CD4-positive, alpha-beta memory T cell (primary cell): ENCODE data around the gene EIF4E1B. TPM values are rescaled to one million over a fixed set of nuclear protein-coding genes. Genes with fewer than 3 reads are reported as not detected.

ENCODE experiments used
- CTCF ChIA-PET: fragments of 350-600 bp; sonication (Branson Sonifier 250); formaldehyde crosslinking; loops from one replicate; lab custom pipeline; 2021; ENCODE audit warnings: inconsistent platforms; ENCODE audit not compliant: partially characterized antibody; lab: Charles Lee
- POLR2A ChIA-PET: fragments of 350-600 bp; sonication (Branson Sonifier 250); formaldehyde crosslinking; loops from one replicate; lab custom pipeline; 2021; ENCODE audit not compliant: partially characterized antibody; lab: Charles Lee
- DNase-seq, 5 donors: peaks; one replicate each; pipeline versions ENCODE4 v3.0.0 to v3.0.0-alpha.2; 2020 to 2022; ENCODE audit warnings: mixed read lengths in 1 of 5
- H3K27ac ChIP-seq: one replicate; pipeline ENCODE4 v1.7.0; 2013; ENCODE audit warnings: low read depth, low read length
- H3K27me3 ChIP-seq: 2 replicates; pipeline ENCODE4 v1.7.0; 2013; ENCODE audit warnings: mild to moderate bottlenecking, low read length, moderate library complexity; ENCODE audit not compliant: insufficient read depth
- H3K36me3 ChIP-seq: 2 replicates; pipeline ENCODE4 v1.7.0; 2013; ENCODE audit warnings: mild to moderate bottlenecking, low read length, moderate library complexity; ENCODE audit not compliant: insufficient read depth
- H3K4me1 ChIP-seq: 2 replicates; pipeline ENCODE4 v1.7.0; 2013; ENCODE audit warnings: mild to moderate bottlenecking, low read length, moderate library complexity; ENCODE audit not compliant: insufficient read depth
- H3K4me3 ChIP-seq, 2 donors: one replicate each; pipeline ENCODE4 v1.7.0; 2013; ENCODE audit warnings: low read length in 2 of 2, mild to moderate bottlenecking in 1 of 2
- H3K9me3 ChIP-seq, 2 donors: one replicate each; pipeline ENCODE4 v1.7.0; 2013; ENCODE audit warnings: low read length in 2 of 2, control low read depth in 1 of 2; ENCODE audit not compliant: control insufficient read depth in 1 of 2
- H3K27ac Mint-ChIP-seq, 7 donors: one replicate each; pipeline ENCODE4 v1.8.0; 2020 to 2021; ENCODE audit warnings: mixed read lengths in 7 of 7, mild to moderate bottlenecking in 6 of 7, inconsistent platforms in 3 of 7, moderate library complexity in 3 of 7
- H3K27me3 Mint-ChIP-seq, 2 donors: one replicate each; pipeline ENCODE4 v1.8.0; 2020 to 2021; ENCODE audit warnings: mixed read lengths in 2 of 2
- H3K36me3 Mint-ChIP-seq, 2 donors: one replicate each; pipeline ENCODE4 v1.8.0; 2020 to 2021; ENCODE audit warnings: mixed read lengths in 2 of 2, inconsistent platforms in 1 of 2, mild to moderate bottlenecking in 1 of 2
- H3K4me1 Mint-ChIP-seq, 4 donors: one replicate each; pipeline ENCODE4 v1.8.0; 2020 to 2021; ENCODE audit warnings: mixed read lengths in 4 of 4, mild to moderate bottlenecking in 1 of 4
- H3K4me3 Mint-ChIP-seq, 8 donors: one replicate each; pipeline ENCODE4 v1.8.0; 2020 to 2021; ENCODE audit warnings: mixed read lengths in 8 of 8, mild to moderate bottlenecking in 7 of 8, moderate library complexity in 6 of 8, inconsistent platforms in 3 of 8
- H3K9me3 Mint-ChIP-seq, 8 donors: one replicate each; pipeline ENCODE4 v1.8.0; 2020 to 2021; ENCODE audit warnings: mixed read lengths in 8 of 8, mild to moderate bottlenecking in 5 of 8, inconsistent platforms in 3 of 8, moderate library complexity in 1 of 8
- intact Hi-C: fragments of 100-400 bp; cut with micrococcal nuclease; formaldehyde crosslinking; loops from one replicate; pipeline ENCODE4 v1.15.1; 2023
- polyA plus RNA-seq, 2 donors: library from polyadenylated mRNA; unstranded; fragments of 300-500 nt; fragmentation: Illumina TruSeq; gene quantifications; one replicate each; pipeline ENCODE4 v1.2.3, GENCODE V29; 2021
- total RNA-seq, 2 experiments: library from RNA; stranded (reverse); gene quantifications; one replicate each; pipeline ENCODE4 v1.2.3, GENCODE V29; 2021

Gene EIF4E1B
- total and polyA plus RNA-seq, 4 experiments from 2014 or later, result not detected

GRCh38 chr5:176692326-176692725 is 61.9 kb downstream of the EIF4E1B start:
- Mint-ChIP-seq H3K4me3 (no peak overlapping the region), H3K27me3 (peaks cover 48 to 59% of the 10 kb centered on the region in 2 donors), H3K4me1 (no peaks in the 10 kb centered on the region), H3K9me3 (peaks cover 0 to 11% (median 1%) of the 10 kb centered on the region in 8 donors), H3K36me3 (peaks cover 0 to 1% of the 10 kb centered on the region in 2 donors), H3K27ac (no peak overlapping the region)
- Histone ChIP-seq H3K36me3 (no peaks in the 10 kb centered on the region), H3K4me3 (no peak overlapping the region), H3K9me3 (no peaks in the 10 kb centered on the region), H3K4me1 (peaks cover 3% of the 10 kb centered on the region), H3K27me3 (no peaks in the 10 kb centered on the region), H3K27ac (no peak overlapping the region)
- no peak for DNase-seq
- intact Hi-C loops, result no loop called here
- POLR2A ChIA-PET, result no interaction called here
- CTCF ChIA-PET, result interaction anchor here (0.8 kb wide), 1 partner anchor 119 kb away, joined by 3 read pairs; no protein-coding TSS in a partner anchor

- Histone ChIP-seq H3K9me3 (no peaks in the 10 kb centered on the region), H3K27ac (no peak overlapping the region), H3K27me3 (no peaks in the 10 kb centered on the region), H3K4me3 (no peak overlapping the region), H3K4me1 (peaks cover 3% of the 10 kb centered on the region), H3K36me3 (no peaks in the 10 kb centered on the region)
- POLR2A ChIA-PET, result no interaction called here
- no peak overlapping the region for H3K4me3 Mint-ChIP-seq
- H3K36me3 Mint-ChIP-seq, result peaks cover 0 to 1% of the 10 kb centered on the region in 2 donors
- CTCF ChIA-PET, result interaction anchor here (0.8 to 1.0 kb wide), 2 partner anchors 9 to 380 kb away, joined by 3 read pairs; no protein-coding TSS in a partner anchor
- intact Hi-C loops, result no loop called here
- no peak overlapping the region for H3K27ac Mint-ChIP-seq
- H3K9me3 Mint-ChIP-seq, result peaks cover 0 to 6% (median 1%) of the 10 kb centered on the region in 8 donors
- DNase-seq, result no peak
- H3K27me3 Mint-ChIP-seq, result peaks cover 50 to 64% of the 10 kb centered on the region in 2 donors
- H3K4me1 Mint-ChIP-seq, result no peaks in the 10 kb centered on the region
Measured at GRCh38 chr5:176692839-176693476, 62.5 kb downstream of the EIF4E1B start.

GRCh38 chr5:176693477-176693851 is 63.0 kb downstream of the EIF4E1B start:
- Mint-ChIP-seq H3K9me3 (peaks cover 0 to 6% (median 1%) of the 10 kb centered on the region in 8 donors), H3K27ac (no peak overlapping the region), H3K27me3 (peaks cover 53 to 69% of the 10 kb centered on the region in 2 donors), H3K36me3 (peaks cover 0 to 1% of the 10 kb centered on the region in 2 donors), H3K4me1 (no peaks in the 10 kb centered on the region), H3K4me3 (no peak overlapping the region)
- ChIA-PET POLR2A (no interaction called here), CTCF (interaction anchor here (0.8 to 1.4 kb wide), 3 partner anchors 9 to 379 kb away, joined by 3 read pairs; no protein-coding TSS in a partner anchor)
- no peak for DNase-seq
- no peak overlapping the region for H3K4me3 ChIP-seq
- H3K9me3 ChIP-seq, result no peaks in the 10 kb centered on the region
- no peaks in the 10 kb centered on the region for H3K27me3 ChIP-seq
- H3K4me1 ChIP-seq, result peaks cover 3% of the 10 kb centered on the region
- no peaks in the 10 kb centered on the region for H3K36me3 ChIP-seq
- intact Hi-C loops, result no loop called here
- H3K27ac ChIP-seq, result no peak overlapping the region

GRCh38 chr5:176694146-176694545 is 63.7 kb downstream of the EIF4E1B start:
- H3K4me3 ChIP-seq, result no peak overlapping the region
- no peaks in the 10 kb centered on the region for H3K9me3 ChIP-seq
- no peak overlapping the region for H3K27ac Mint-ChIP-seq
- no peaks in the 10 kb centered on the region for H3K36me3 ChIP-seq
- H3K27ac ChIP-seq, result no peak overlapping the region
- CTCF ChIA-PET, result interaction anchor here (1.4 kb wide), 1 partner anchor 33 kb away, joined by 3 read pairs; no protein-coding TSS in a partner anchor
- H3K4me1 ChIP-seq, result peaks cover 3% of the 10 kb centered on the region
- no peak overlapping the region for H3K4me3 Mint-ChIP-seq
- no peaks in the 10 kb centered on the region for H3K4me1 Mint-ChIP-seq
- H3K27me3 Mint-ChIP-seq, result peaks cover 54 to 74% of the 10 kb centered on the region in 2 donors
- no peaks in the 10 kb centered on the region for H3K36me3 Mint-ChIP-seq
- DNase-seq, result no peak
- intact Hi-C loops, result no loop called here
- POLR2A ChIA-PET, result no interaction called here
- H3K27me3 ChIP-seq, result no peaks in the 10 kb centered on the region
- peaks cover 0 to 6% (median 1%) of the 10 kb centered on the region in 8 donors for H3K9me3 Mint-ChIP-seq

GRCh38 chr5:176694631-176695030 is 64.2 kb downstream of the EIF4E1B start:
- Mint-ChIP-seq H3K27ac (no peak overlapping the region), H3K9me3 (peaks cover 0 to 3% (median 0%) of the 10 kb centered on the region in 8 donors), H3K4me3 (no peak overlapping the region), H3K36me3 (no peaks in the 10 kb centered on the region), H3K4me1 (no peaks in the 10 kb centered on the region), H3K27me3 (peaks cover 50 to 70% of the 10 kb centered on the region in 2 donors)
- Histone ChIP-seq H3K9me3 (no peaks in the 10 kb centered on the region), H3K4me1 (peaks cover 3% of the 10 kb centered on the region), H3K27me3 (no peaks in the 10 kb centered on the region), H3K27ac (no peak overlapping the region), H3K36me3 (no peaks in the 10 kb centered on the region), H3K4me3 (no peak overlapping the region)
- intact Hi-C loops, result no loop called here
- ChIA-PET CTCF (interaction anchor here (1.4 kb wide), 1 partner anchor 34 kb away, joined by 3 read pairs; no protein-coding TSS in a partner anchor), POLR2A (no interaction called here)
- no peak for DNase-seq

GRCh38 chr5:176695073-176695472 is 64.6 kb downstream of the EIF4E1B start:
- H3K27ac Mint-ChIP-seq, result no peak overlapping the region

More at GRCh38 chr5:176695073-176695472, 64.6 kb downstream of the EIF4E1B start:
- no peak for DNase-seq
- ChIA-PET CTCF (no interaction called here), POLR2A (no interaction called here)
- no peaks in the 10 kb centered on the region for H3K36me3 ChIP-seq
- intact Hi-C loops, result no loop called here
- Mint-ChIP-seq H3K36me3 (no peaks in the 10 kb centered on the region), H3K4me1 (no peaks in the 10 kb centered on the region), H3K27me3 (peaks cover 48 to 70% of the 10 kb centered on the region in 2 donors), H3K4me3 (no peak overlapping the region), H3K9me3 (peaks cover 0 to 2% (median 0%) of the 10 kb centered on the region in 8 donors)
- H3K27ac ChIP-seq, result no peak overlapping the region
- H3K9me3 ChIP-seq, result no peaks in the 10 kb centered on the region
- peaks cover 3% of the 10 kb centered on the region for H3K4me1 ChIP-seq
- no peak overlapping the region for H3K4me3 ChIP-seq
- H3K27me3 ChIP-seq, result no peaks in the 10 kb centered on the region
